NCI-H1417 (cell line): ENCODE measurements around the gene WHRN.

ENCODE experiments used
- DNase-seq, 3 experiments: peaks; one replicate each; lab custom pipeline; 2025; lab: John Stamatoyannopoulos, UW

WHRN gene

GRCh38 chr9:114421147-114421546 lies 84.1 kb downstream of the WHRN start:
- DNase-seq: no peak

DNA sequence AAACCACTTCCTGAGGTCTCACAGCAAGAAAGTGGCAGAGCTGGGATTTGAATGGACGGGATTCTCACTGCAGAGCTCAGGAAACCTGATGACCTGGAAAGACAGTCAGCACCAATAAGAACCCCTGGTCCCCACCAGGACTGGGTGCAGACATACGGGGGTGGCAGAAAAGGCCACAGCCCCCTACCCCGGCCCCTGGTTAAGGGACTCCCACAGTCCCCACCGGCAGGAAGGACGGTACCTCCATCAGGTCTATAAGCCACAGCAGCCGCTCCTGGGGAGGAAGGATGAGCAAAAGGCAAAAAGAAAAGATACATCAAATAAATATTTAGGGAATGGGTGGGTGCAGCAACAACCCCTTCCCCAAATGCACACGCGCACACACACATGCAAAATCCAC lies 85.5 kb downstream of the WHRN start:
- DNase-seq: no peak

GRCh38 chr9:114418053-114418452 lies 87.2 kb downstream of the WHRN start:
- DNase-seq: no peak

- DNase-seq: no peak
Measured at GRCh38 chr9:114417511-114417910, 87.8 kb downstream of the WHRN start.

- no peak for DNase-seq
Measured at GRCh38 chr9:114416906-114417305, 88.4 kb downstream of the WHRN start.

GRCh38 chr9:114416290-114416689 lies 89.0 kb downstream of the WHRN start:
- no peak for DNase-seq

GRCh38 chr9:114414346-114414745 lies 90.9 kb downstream of the WHRN start:
- no peak for DNase-seq

DNA sequence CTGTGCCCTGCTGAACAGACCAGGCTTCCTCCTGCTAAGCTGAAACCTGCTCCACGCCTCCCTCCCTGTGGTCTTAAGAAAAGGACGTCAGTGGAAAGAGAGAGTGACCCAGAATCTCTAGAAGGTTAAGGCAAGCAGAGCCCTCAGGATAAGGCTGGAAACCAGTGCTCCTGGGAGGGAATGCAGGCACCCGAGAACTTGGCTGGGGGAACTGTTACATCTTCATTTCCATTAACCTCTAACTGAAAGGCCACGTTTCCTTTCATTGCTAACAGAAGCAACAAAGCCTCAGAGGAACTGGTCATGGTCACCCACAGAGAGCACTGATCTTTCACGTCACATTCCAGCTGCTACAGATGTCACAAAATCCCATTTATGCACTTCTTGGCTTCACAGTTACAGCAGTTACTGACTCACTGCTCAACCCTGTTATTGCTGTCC lies 91.4 kb downstream of the WHRN start:
- no peak for DNase-seq

DNA sequence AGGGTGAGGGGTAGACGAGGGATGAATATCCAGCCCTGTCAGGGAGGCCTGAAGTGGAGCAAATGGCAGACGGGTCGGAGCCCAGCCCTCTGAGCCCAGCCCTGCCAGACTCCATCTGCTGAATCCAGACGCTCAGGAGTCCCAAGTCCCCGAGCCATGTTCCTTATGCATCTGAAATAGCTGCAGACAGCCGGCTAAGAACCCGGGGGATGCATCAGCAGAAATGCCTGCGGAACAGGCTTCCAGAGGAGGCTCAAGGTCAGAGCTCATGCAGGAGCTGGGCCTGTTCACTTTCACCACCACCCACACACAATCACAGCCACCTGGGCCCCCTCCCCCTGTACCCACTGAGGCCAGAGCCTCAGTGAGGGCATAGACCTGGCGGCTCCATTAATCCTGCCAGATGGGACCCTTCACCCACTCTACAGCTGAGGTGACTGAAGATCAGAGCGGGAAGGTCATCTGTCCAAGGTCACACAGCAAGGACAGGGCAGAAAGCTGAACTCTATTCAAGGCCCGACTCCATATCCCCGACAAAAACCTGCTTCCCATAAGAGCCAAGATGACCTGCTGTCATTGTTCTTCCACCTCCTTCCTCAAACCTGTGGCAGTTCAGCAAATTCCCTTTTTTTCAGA lies 93.1 kb downstream of the WHRN start:
- DNase-seq: no peak

DNA sequence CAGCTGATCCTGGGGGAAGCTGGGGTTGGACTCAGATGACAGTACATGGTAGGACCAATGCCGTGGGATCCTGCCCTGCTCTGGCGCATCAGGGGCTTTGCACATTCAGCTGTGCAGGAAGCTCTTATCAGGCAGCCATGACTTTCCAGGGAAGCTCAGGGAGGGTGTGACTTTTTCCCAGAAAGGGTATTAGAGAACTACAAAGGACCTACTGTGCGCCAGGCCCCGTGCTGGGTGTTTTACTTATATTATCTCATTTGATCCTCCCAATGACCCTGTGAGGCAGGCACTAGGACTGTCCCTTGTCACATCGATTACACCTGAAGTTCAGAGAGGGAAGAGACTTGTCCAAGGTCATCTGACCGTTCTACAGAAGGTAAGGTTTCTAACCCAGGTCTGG lies 93.8 kb downstream of the WHRN start:
- no peak for DNase-seq

- DNase-seq: no peak
Measured at GRCh38 chr9:114410910-114411309, 94.4 kb downstream of the WHRN start.

DNA sequence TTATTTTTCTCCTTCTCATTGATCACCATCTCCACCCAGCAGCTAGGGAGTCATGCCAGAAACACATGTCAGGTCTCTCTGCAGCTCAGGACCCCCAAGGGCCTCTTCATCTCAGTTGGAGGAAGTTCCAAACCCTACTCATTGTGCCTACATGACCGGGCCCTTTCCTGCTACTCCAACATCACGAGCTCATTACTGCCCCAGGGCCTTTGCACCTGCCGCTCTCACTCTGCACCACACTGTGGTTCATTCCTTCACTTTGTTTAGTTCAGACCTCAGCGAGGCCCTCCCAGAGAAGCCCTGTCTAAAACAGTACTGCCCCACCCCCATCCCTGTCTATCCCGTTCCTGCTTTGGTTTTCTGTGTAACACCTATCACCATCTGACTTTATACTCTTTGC lies 95.4 kb downstream of the WHRN start:
- DNase-seq: no peak

- DNase-seq: peak in 2 of 3 experiments; percentile 4 to 51
Measured at GRCh38 chr9:114409103-114409780, 96.0 kb downstream of the WHRN start.

GRCh38 chr9:114408645-114409044 lies 96.6 kb downstream of the WHRN start:
- no peak for DNase-seq

- no peak for DNase-seq
Measured at GRCh38 chr9:114407889-114408288, 97.4 kb downstream of the WHRN start.

GRCh38 chr9:114406441-114406840 lies 98.8 kb downstream of the WHRN start:
- no peak for DNase-seq

DNA sequence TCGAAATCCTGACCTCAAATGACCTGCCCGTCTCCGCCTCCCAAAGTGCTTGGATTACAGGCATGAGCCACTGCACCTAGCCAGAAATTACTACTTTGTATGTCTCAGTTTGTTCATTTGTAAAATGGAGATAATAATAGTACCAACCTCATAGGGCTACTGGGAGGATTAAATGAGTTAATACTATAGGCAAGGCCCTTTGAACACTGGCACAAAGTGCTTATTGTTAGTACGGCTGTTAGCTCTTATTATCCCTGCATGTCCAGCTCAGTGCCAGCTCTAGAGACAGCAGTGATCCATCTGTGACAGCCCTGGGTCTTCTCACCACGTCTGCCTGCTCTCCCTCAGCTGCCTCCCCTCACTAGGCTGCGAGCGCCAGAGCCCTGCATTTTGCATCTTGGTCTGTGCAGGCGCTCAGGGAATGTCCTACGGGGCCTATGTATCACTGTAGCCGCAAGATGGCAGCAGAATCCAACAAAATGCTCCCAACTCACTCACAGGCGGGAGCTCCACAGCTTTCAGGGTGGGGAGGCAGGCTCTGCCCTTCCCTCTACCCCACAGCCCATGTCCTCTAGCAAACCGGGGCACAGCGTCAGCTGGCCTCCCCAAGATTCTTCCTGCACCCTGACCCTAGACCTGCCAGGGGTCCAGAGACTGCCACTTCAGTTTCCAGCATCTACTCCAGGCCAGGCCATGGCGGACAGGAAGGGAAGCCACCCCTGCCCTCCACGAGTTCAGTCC lies 99.8 kb downstream of the WHRN start:
- DNase-seq: peak; percentile 13 to 61 (median 55)

DNA sequence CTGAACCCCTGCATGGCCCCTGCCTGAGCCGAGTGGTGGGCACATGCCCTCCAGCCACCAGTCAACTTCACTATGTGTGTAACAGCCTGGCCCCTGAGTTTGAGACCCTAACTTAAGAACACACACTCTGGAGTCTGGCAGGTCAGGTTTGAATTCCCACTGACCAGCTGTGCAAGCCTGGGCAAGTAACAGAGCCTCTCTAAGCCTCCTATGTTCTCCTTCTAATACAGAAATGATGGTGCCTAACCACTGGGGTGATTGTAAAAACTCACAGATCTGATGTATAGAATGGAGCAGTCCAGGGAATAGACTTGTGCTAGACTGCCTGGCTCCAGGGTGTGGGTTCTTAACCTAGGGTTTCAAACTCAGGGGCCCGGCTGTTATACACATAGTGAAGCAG lies 100.7 kb downstream of the WHRN start:
- DNase-seq: no peak

DNA sequence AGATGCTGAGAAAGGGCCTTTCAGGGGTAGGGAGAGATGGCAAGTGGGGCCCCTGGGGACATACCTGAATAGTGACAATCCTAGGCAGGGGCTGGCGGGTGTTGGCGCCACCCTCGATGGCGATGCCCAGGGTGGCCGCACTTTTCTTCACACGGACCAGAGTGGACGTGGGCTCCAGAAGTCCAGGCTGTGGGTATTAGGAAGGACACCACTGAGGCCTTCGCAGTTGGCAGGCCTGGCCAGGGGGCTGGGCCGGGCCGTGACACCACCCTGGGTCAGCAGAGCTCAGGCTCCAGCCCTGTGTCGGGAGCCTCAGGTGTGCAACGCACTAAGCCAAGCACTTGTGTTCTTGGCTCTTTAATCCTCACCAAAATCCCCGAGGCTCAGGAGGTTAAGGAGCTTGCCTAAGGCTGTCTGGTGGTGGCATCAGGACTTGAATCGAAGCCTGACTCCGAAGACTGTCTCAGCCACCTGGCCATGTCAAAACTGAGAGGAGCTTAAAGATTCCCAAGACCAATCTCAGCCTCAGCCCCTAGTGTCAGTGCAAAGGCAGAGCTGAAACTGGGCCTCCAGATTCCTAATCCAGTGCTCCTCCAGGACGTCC lies 102.0 kb downstream of the WHRN start:
- no peak for DNase-seq

DNA sequence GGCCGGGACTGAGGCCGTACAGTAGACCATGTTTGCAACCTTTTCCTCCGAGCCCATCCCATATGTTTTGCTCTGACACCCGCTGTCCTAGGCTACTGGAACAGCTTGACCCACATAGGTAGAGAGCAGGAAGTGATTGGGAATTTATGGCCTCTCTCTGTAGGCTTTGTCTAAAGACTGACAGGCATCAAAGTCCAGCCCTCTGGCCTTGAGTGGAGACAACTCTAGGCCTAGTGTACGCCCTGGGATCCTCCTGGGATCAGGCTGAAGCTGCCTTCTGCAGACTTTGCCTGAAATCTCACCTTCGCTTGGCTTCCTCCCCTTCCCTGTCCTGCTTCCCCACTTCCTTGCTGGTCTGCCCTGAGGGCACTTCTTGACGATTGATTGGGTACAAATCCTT lies 103.9 kb downstream of the WHRN start:
- no peak for DNase-seq

GRCh38 chr9:114400772-114401171 lies 104.5 kb downstream of the WHRN start:
- no peak for DNase-seq

DNA sequence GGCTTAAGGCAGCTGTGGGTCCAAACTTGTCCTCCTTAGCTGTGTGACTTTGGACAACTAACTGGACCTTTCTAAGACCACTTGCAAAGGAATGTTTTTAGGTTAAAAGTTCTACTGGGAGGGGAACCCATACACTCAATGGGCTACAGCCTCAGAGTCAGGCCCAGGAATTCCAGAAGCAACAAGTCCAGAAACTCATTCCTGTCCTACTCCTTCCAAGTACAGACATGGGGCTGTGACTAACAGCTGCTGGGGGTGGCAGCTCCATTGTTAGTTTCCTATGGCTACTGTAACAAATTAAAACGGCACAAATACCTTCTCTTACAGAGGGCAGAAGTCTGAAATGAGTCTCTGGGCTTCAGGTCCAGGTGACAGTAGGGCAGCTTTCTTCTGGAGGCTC lies 105.1 kb downstream of the WHRN start:
- DNase-seq: no peak

DNA sequence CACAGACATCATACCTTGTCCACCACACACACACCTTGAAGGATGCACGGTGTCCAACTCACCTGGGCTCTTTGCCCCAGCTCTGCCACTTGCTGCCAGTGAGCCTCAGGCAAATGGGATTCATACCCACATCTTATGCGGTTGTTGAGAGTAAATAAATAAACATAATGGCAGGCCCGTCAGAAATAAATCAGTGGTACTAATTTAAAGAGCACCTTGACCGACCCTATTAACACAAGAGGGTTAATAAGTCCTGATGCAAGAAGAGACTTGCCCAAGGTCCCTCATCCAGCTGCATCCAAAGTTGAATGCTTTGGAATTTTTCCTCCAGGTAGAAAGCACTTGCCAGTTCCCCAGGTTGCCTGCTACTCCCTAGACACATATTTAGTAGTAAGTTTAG lies 105.9 kb downstream of the WHRN start:
- DNase-seq: peak in 1 of 3 experiments; percentile 30
